C4-2B (cell line): ENCODE results near the gene PDE4B.

Experiments used
- ZFX ChIP-seq: fragments of 450-650 bp; IDR thresholded peaks from 2 replicates; pipeline ENCODE4 v1.6.1; 2017
- TF ChIP-seq, protein P1 (sequence below): fragments of 450-650 bp; conservative IDR thresholded peaks from 2 replicates; pipeline ENCODE4 v1.5.1; 2017; ENCODE audit warnings: mild to moderate bottlenecking

DNA sequence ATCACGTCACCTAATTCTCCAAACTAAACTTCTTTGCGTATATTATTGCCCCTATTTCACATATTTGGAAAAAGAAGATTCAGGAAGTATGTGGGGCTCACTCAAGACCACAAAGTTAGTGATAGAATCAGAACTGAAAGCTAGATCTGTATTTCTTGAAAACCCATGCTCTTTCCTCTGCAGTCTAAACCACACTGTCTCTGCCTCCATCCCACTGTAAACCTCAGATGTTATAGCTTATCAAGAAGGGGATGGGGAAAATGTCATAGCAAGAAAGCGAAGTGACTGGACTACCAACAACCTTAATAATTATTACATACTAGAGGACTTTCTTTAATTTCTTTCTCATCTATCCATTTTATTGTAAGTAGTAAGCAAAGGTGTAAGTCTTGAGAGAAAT, 483.5 kb downstream of the PDE4B start:
- TF ChIP-seq, protein P1, sequence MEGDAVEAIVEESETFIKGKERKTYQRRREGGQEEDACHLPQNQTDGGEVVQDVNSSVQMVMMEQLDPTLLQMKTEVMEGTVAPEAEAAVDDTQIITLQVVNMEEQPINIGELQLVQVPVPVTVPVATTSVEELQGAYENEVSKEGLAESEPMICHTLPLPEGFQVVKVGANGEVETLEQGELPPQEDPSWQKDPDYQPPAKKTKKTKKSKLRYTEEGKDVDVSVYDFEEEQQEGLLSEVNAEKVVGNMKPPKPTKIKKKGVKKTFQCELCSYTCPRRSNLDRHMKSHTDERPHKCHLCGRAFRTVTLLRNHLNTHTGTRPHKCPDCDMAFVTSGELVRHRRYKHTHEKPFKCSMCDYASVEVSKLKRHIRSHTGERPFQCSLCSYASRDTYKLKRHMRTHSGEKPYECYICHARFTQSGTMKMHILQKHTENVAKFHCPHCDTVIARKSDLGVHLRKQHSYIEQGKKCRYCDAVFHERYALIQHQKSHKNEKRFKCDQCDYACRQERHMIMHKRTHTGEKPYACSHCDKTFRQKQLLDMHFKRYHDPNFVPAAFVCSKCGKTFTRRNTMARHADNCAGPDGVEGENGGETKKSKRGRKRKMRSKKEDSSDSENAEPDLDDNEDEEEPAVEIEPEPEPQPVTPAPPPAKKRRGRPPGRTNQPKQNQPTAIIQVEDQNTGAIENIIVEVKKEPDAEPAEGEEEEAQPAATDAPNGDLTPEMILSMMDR = no peak
- TF ChIP-seq ZFX = no peak
